Endothelial cell of umbilical vein (primary cell): ENCODE results near the gene DENND1A. TPM values are rescaled to one million over a fixed set of nuclear protein-coding genes. Genes with fewer than 3 reads are reported as not detected.

Experiments
- BruUV-seq: library from RNA; stranded (reverse); fragments of 400-500 nt; replicated peaks from 2 replicates; lab custom pipeline; 2021; lab: Mats Ljungman, UMichigan
- CTCF ChIA-PET: fragments of 300-600, 350-600 bp; sonication (Branson Sonifier 250); formaldehyde crosslinking; loops from one replicate; lab custom pipeline; 2021; ENCODE audit warnings: antibody characterized with exemption, inconsistent platforms; lab: Charles Lee
- POLR2A ChIA-PET: fragments of 300-600, 350-600 bp; sonication (Branson Sonifier 250); formaldehyde crosslinking; loops from one replicate; lab custom pipeline; 2021; ENCODE audit warnings: antibody characterized with exemption, inconsistent platforms; lab: Charles Lee
- DNase-seq: peaks from one replicate; pipeline ENCODE4 v3.0.0-alpha.2; 2011; ENCODE audit warnings: low read depth, low spot score
- FAIRE-seq: peaks from 2 replicates; lab custom pipeline; 2011; peaks lifted over from hg19 to GRCh38; lab: Jason Lieb, UNC
- H2AFZ ChIP-seq: 2 replicates; pipeline ENCODE4 v1.6.0; 2012; ENCODE audit warnings: low read depth, low read length, control low read depth, inconsistent platforms
- H3K27ac ChIP-seq: 2 replicates; pipeline ENCODE4 v1.5.1; 2011; ENCODE audit warnings: low read depth, mild to moderate bottlenecking, control low read depth, low read length, moderate library complexity; ENCODE audit not compliant: insufficient read depth
- H3K27me3 ChIP-seq, 2 experiments: 2 replicates each; pipeline versions ENCODE4 v1.6.0 to v1.6.1; 2011; ENCODE audit warnings: low read length in 2 of 2, mixed read lengths in 1 of 2; ENCODE audit not compliant: control insufficient read depth in 2 of 2, insufficient read depth in 2 of 2
- H3K36me3 ChIP-seq, 2 experiments: 2 replicates in 1 of 2; 3 replicates in 1 of 2; pipeline ENCODE4 v1.5.1; 2011; ENCODE audit warnings: low read length in 2 of 2, mild to moderate bottlenecking in 1 of 2, moderate library complexity in 1 of 2; ENCODE audit not compliant: control insufficient read depth in 2 of 2, insufficient read depth in 2 of 2; ENCODE audit errors: extremely low read depth in 1 of 2
- H3K4me1 ChIP-seq: 3 replicates; pipeline ENCODE4 v1.5.1; 2011; ENCODE audit warnings: mild to moderate bottlenecking, low read length; ENCODE audit not compliant: control insufficient read depth, insufficient read depth; ENCODE audit errors: extremely low read depth
- H3K4me2 ChIP-seq: 2 replicates; pipeline ENCODE4 v1.6.1; 2011; ENCODE audit warnings: low read length, control low read depth, mixed read lengths; ENCODE audit not compliant: insufficient read depth
- H3K4me3 ChIP-seq, 3 experiments: fragments of 200-600 bp in 1 of 3; sonication (generic), shearing (Covaris generic) in 1 of 3; replicated peaks in 1 of 3; 2 replicates each; pipeline ENCODE4 v1.5.1; 2011 to 2016; ENCODE audit warnings: control low read depth in 3 of 3, low read length in 3 of 3, mild to moderate bottlenecking in 2 of 3, inconsistent platforms in 1 of 3, low read depth in 1 of 3, moderate library complexity in 1 of 3; ENCODE audit not compliant: insufficient read depth in 1 of 3
- H3K79me2 ChIP-seq: 2 replicates; pipeline ENCODE4 v1.6.0; 2012; ENCODE audit warnings: low read length, inconsistent platforms; ENCODE audit not compliant: control insufficient read depth, insufficient read depth
- H3K9ac ChIP-seq: replicated peaks from 2 replicates; pipeline ENCODE3; 2011; ENCODE audit warnings: low read length, control low read depth; ENCODE audit not compliant: insufficient read depth; ENCODE audit errors: extremely low read depth
- H3K9me1 ChIP-seq: replicated peaks from 3 replicates; pipeline ENCODE4 v1.6.0; 2011; ENCODE audit warnings: mild to moderate bottlenecking, low read length; ENCODE audit not compliant: control insufficient read depth, insufficient read depth; ENCODE audit errors: extremely low read depth
- H3K9me3 ChIP-seq: replicated peaks from 2 replicates; pipeline ENCODE4 v1.5.1; 2012; ENCODE audit warnings: low read length, inconsistent platforms; ENCODE audit not compliant: control insufficient read depth, insufficient read depth
- H4K20me1 ChIP-seq: replicated peaks from 2 replicates; pipeline ENCODE3; 2011; ENCODE audit warnings: mild to moderate bottlenecking, low read length; ENCODE audit not compliant: control insufficient read depth, insufficient read depth; ENCODE audit errors: extremely low read depth
- CTCF ChIP-seq, 2 donors: IDR thresholded peaks; 1 replicate in 1 of 2; 2 replicates in 1 of 2; pipeline ENCODE4 v1.5.1; 2011; ENCODE audit warnings: low read length in 2 of 2, mild to moderate bottlenecking in 2 of 2, moderate library complexity in 2 of 2, control low read depth in 1 of 2, inconsistent platforms in 1 of 2, low read depth in 1 of 2; ENCODE audit not compliant: insufficient read depth in 1 of 2; ENCODE audit errors: extremely low read depth in 1 of 2
- EZH2 ChIP-seq: IDR thresholded peaks from 2 replicates; pipeline ENCODE4 v1.6.1; 2012; ENCODE audit warnings: borderline replicate concordance, low read depth, mild to moderate bottlenecking, moderate library complexity, low read length, inconsistent platforms; ENCODE audit not compliant: severe bottlenecking
- FOS ChIP-seq: IDR thresholded peaks from 2 replicates; pipeline ENCODE4 v1.6.1; 2011; ENCODE audit warnings: mild to moderate bottlenecking, low read length, moderate library complexity, borderline replicate concordance; ENCODE audit not compliant: insufficient read depth
- GATA2 ChIP-seq: IDR thresholded peaks from 2 replicates; pipeline ENCODE4 v1.7.0; 2011; ENCODE audit warnings: low read depth, mild to moderate bottlenecking, moderate library complexity, mixed read lengths, low read length; ENCODE audit not compliant: insufficient read length, insufficient read depth
- JUN ChIP-seq: IDR thresholded peaks from 2 replicates; pipeline ENCODE4 v1.6.1; 2011; ENCODE audit warnings: borderline replicate concordance, low read depth; ENCODE audit not compliant: insufficient read length, insufficient read depth
- MAX ChIP-seq: IDR thresholded peaks from 2 replicates; pipeline ENCODE4 v1.6.1; 2011; ENCODE audit not compliant: insufficient read depth, insufficient read length
- MYC ChIP-seq: IDR thresholded peaks from one replicate; pipeline ENCODE4 v1.6.1; 2011; ENCODE audit warnings: mild to moderate bottlenecking, low read depth, low read length
- POLR2A ChIP-seq: IDR thresholded peaks from 2 replicates; pipeline ENCODE4 v1.6.1; 2012; ENCODE audit warnings: low read depth, mild to moderate bottlenecking, control low read depth, low read length
- POLR2AphosphoS5 ChIP-seq: IDR thresholded peaks from 2 replicates; pipeline ENCODE4 v1.6.1; 2012; ENCODE audit warnings: low read depth, mild to moderate bottlenecking, control low read depth, low read length, moderate library complexity; ENCODE audit not compliant: insufficient read depth
- dilution Hi-C: fragments of 300-500 bp; cut with MboI; formaldehyde crosslinking; loops from one replicate; pipeline ENCODE4 v1.15.0; 2019; ENCODE audit warnings: low sequenced_read_pairs; ENCODE audit not compliant: extremely low pct_ligation_motif_present
- intact Hi-C: fragments of 100-400 bp; cut with micrococcal nuclease; formaldehyde crosslinking; loops from one replicate; pipeline ENCODE4 v1.10.0; 2022
- polyA plus RNA-seq, 4 experiments: library from polyadenylated mRNA; depleted of rRNA in 3 of 4; stranded (reverse) in 3 of 4; unstranded in 1 of 4; fragments of >200 nt; gene quantifications; 2 replicates each; pipeline versions ENCODE4 v1.2.1 to v1.2.3, GENCODE V29; 2011 to 2012; ENCODE audit warnings: missing spikeins in 1 of 4
- total RNA-seq: library from RNA; stranded (reverse); gene quantifications from 2 replicates; pipeline ENCODE4 v1.2.3, GENCODE V29; 2021

DENND1A gene
- total and polyA plus RNA-seq, 2 donors (not counting 3 experiments of a cell fraction or from before 2014, with no cell fraction given): 18.5 to 24.5 TPM

- ChIA-PET CTCF (no interaction called here), POLR2A (no interaction called here)
- no TSS peak for BruUV-seq
- peaks cover 15% of the 10 kb centered on the region for H3K79me2 ChIP-seq
- H3K36me3 ChIP-seq: no peaks in the 10 kb centered on the region
- H4K20me1 ChIP-seq: peaks cover 3% of the 10 kb centered on the region
- no peaks in the 10 kb centered on the region for H3K9me1 ChIP-seq
- FAIRE-seq: no peak
- dilution Hi-C loops: no loop called here
- DNase-seq: no peak
- intact Hi-C loops: loop anchor here (10.0 kb wide), 1 partner anchor 385 kb away; no protein-coding TSS in a partner anchor
- peak overlapping the region; percentile 50 to 87 (median 87) for H3K4me3 ChIP-seq
- no peak overlapping the region for H3K27ac ChIP-seq
- H3K9ac ChIP-seq: peak overlapping the region; percentile 62
- peaks cover 13% of the 10 kb centered on the region for H3K4me1 ChIP-seq
- H3K9me3 ChIP-seq: no peaks in the 10 kb centered on the region
- peak overlapping the region; percentile 81 for H2AFZ ChIP-seq
- H3K27me3 ChIP-seq: no peaks in the 10 kb centered on the region
- H3K4me2 ChIP-seq: peak overlapping the region; percentile 99
- TF ChIP-seq GATA2 (no peak), JUN (no peak), MYC (no peak), POLR2A (no peak), MAX (no peak), FOS (no peak), POLR2AphosphoS5 (no peak), CTCF (IDR thresholded peaks at IDR 0.05; ENCODE audit: extremely low read depth in 1 of 2, insufficient read depth in 1 of 2, low read depth in 1 of 2, low read length in 2 of 2) (no peak), EZH2 (no peak)
Measured at GRCh38 chr9:123929177-123929869, 603 bp downstream of the DENND1A start.
